ENCODE results near the gene KIF4A. TPM values are rescaled to one million over a fixed set of nuclear protein-coding genes. Genes with fewer than 3 reads are reported as not detected.

The KIF4A gene
- total RNA-seq, 1 donor from 2014 or later = 3.0 TPM

GRCh38 chrX:70254063-70254400 is 35.9 kb upstream of the KIF4A start:
- Mint-ChIP-seq H3K27me3 (ENCODE audit: low read depth, unreplicated experiment) (no peaks in the 10 kb centered on the region), H3K9me3 (ENCODE audit: unreplicated experiment) (no peaks in the 10 kb centered on the region), H3K4me3 (ENCODE audit: unreplicated experiment) (no peak overlapping the region), H3K36me3 (ENCODE audit: low read depth, unreplicated experiment) (no peaks in the 10 kb centered on the region), H3K4me1 (ENCODE audit: low read depth, unreplicated experiment) (peaks cover 19% of the 10 kb centered on the region), H3K27ac (ENCODE audit: unreplicated experiment) (peak overlapping the region; percentile 85)
- H3K27ac ChIP-seq (ENCODE audit: low read depth, low read length) = no peak overlapping the region
- DNase-seq (ENCODE audit: low read depth) = no peak
- no peaks in the 10 kb centered on the region for H3K36me3 ChIP-seq (ENCODE audit: insufficient read depth, low read length)
- FAIRE-seq = no peak
- no peak overlapping the region for H3K4me3 ChIP-seq (ENCODE audit: insufficient read depth, low read depth, low read length)
- H3K9ac ChIP-seq (ENCODE audit: low read length) = no peak overlapping the region
- no peaks in the 10 kb centered on the region for H3K4me1 ChIP-seq (ENCODE audit: insufficient read depth, low read length)
- no peak overlapping the region for H3K4me2 ChIP-seq (ENCODE audit: low read length)
- no peaks in the 10 kb centered on the region for H3K27me3 ChIP-seq (ENCODE audit: insufficient read depth, low read length)
- no peak overlapping the region for H2AFZ ChIP-seq (ENCODE audit: low read depth, low read length)
- no peaks in the 10 kb centered on the region for H4K20me1 ChIP-seq (ENCODE audit: insufficient read depth, low read length)
- TF ChIP-seq CTCF (IDR thresholded peaks at IDR 0.05; ENCODE audit: insufficient read depth, low read depth, low read length) (no peak), EZH2 (IDR thresholded peaks at IDR 0.05; ENCODE audit: insufficient read depth, low read length) (no peak)
- H3K79me2 ChIP-seq (ENCODE audit: insufficient read depth, low read length) = no peaks in the 10 kb centered on the region
- H3K9me3 ChIP-seq (ENCODE audit: insufficient read depth, low read depth, low read length) = no peaks in the 10 kb centered on the region

- H3K4me1 ChIP-seq (ENCODE audit: insufficient read depth, low read length) = no peaks in the 10 kb centered on the region
- H3K4me3 ChIP-seq (ENCODE audit: insufficient read depth, low read depth, low read length) = no peak overlapping the region
- H3K4me3 Mint-ChIP-seq (ENCODE audit: unreplicated experiment) = no peak overlapping the region
- H3K4me2 ChIP-seq (ENCODE audit: low read length) = no peak overlapping the region
- no peak overlapping the region for H2AFZ ChIP-seq (ENCODE audit: low read depth, low read length)
- no peaks in the 10 kb centered on the region for H3K79me2 ChIP-seq (ENCODE audit: insufficient read depth, low read length)
- H3K27me3 Mint-ChIP-seq (ENCODE audit: low read depth, unreplicated experiment) = no peaks in the 10 kb centered on the region
- no peaks in the 10 kb centered on the region for H3K36me3 ChIP-seq (ENCODE audit: insufficient read depth, low read length)
- H3K36me3 Mint-ChIP-seq (ENCODE audit: low read depth, unreplicated experiment) = no peaks in the 10 kb centered on the region
- no peaks in the 10 kb centered on the region for H4K20me1 ChIP-seq (ENCODE audit: insufficient read depth, low read length)
- H3K9me3 Mint-ChIP-seq (ENCODE audit: unreplicated experiment) = no peaks in the 10 kb centered on the region
- H3K9ac ChIP-seq (ENCODE audit: low read length) = no peak overlapping the region
- H3K27ac ChIP-seq (ENCODE audit: low read depth, low read length) = no peak overlapping the region
- peaks cover 19% of the 10 kb centered on the region for H3K4me1 Mint-ChIP-seq (ENCODE audit: low read depth, unreplicated experiment)
- TF ChIP-seq EZH2 (IDR thresholded peaks at IDR 0.05; ENCODE audit: insufficient read depth, low read length) (no peak), CTCF (IDR thresholded peaks at IDR 0.05; ENCODE audit: insufficient read depth, low read depth, low read length) (no peak)
- DNase-seq (ENCODE audit: low read depth) (no peak), FAIRE-seq (peak; percentile 5)
- no peak overlapping the region for H3K27ac Mint-ChIP-seq (ENCODE audit: unreplicated experiment)
- no peaks in the 10 kb centered on the region for H3K27me3 ChIP-seq (ENCODE audit: insufficient read depth, low read length)
- H3K9me3 ChIP-seq (ENCODE audit: insufficient read depth, low read depth, low read length) = no peaks in the 10 kb centered on the region
These were observed 35.0 kb upstream of the KIF4A start for GRCh38 chrX:70254909-70255308.

GRCh38 chrX:70255452-70255851 is 34.5 kb upstream of the KIF4A start:
- no peaks in the 10 kb centered on the region for H3K36me3 ChIP-seq (ENCODE audit: insufficient read depth, low read length)
- H3K4me2 ChIP-seq (ENCODE audit: low read length) = no peak overlapping the region
- H3K4me3 ChIP-seq (ENCODE audit: insufficient read depth, low read depth, low read length) = no peak overlapping the region
- H3K27me3 ChIP-seq (ENCODE audit: insufficient read depth, low read length) = no peaks in the 10 kb centered on the region
- Mint-ChIP-seq H3K9me3 (ENCODE audit: unreplicated experiment) (no peaks in the 10 kb centered on the region), H3K36me3 (ENCODE audit: low read depth, unreplicated experiment) (no peaks in the 10 kb centered on the region), H3K27ac (ENCODE audit: unreplicated experiment) (no peak overlapping the region), H3K4me1 (ENCODE audit: low read depth, unreplicated experiment) (peaks cover 19% of the 10 kb centered on the region), H3K27me3 (ENCODE audit: low read depth, unreplicated experiment) (no peaks in the 10 kb centered on the region), H3K4me3 (ENCODE audit: unreplicated experiment) (no peak overlapping the region)
- H3K9me3 ChIP-seq (ENCODE audit: insufficient read depth, low read depth, low read length) = no peaks in the 10 kb centered on the region
- DNase-seq (ENCODE audit: low read depth) = no peak
- no peak overlapping the region for H3K27ac ChIP-seq (ENCODE audit: low read depth, low read length)
- FAIRE-seq = peak; percentile 63
- no peak overlapping the region for H3K9ac ChIP-seq (ENCODE audit: low read length)
- H4K20me1 ChIP-seq (ENCODE audit: insufficient read depth, low read length) = no peaks in the 10 kb centered on the region
- H3K4me1 ChIP-seq (ENCODE audit: insufficient read depth, low read length) = no peaks in the 10 kb centered on the region
- TF ChIP-seq EZH2 (IDR thresholded peaks at IDR 0.05; ENCODE audit: insufficient read depth, low read length) = no peak
- no peak for TF ChIP-seq CTCF (IDR thresholded peaks at IDR 0.05; ENCODE audit: insufficient read depth, low read depth, low read length)
- H2AFZ ChIP-seq (ENCODE audit: low read depth, low read length) = no peak overlapping the region
- H3K79me2 ChIP-seq (ENCODE audit: insufficient read depth, low read length) = no peaks in the 10 kb centered on the region

All from astrocyte (in vitro differentiated cells and primary cell).